Measurements from ENCODE around the gene KRTCAP3. TPM values are rescaled to one million over a fixed set of nuclear protein-coding genes. Genes with fewer than 3 reads are reported as not detected.

KRTCAP3 gene
- total and polyA plus RNA-seq, 3 experiments from 2014 or later, result 0.71 to 5.4 (median 4.0) TPM

- Histone ChIP-seq H3K9me3 (ENCODE audit: low read length) (no peaks in the 10 kb centered on the region), H3K4me1 (ENCODE audit: insufficient read depth, low read length) (peaks cover 29% of the 10 kb centered on the region), H3K4me3 (ENCODE audit: low read length) (peak overlapping the region; percentile 90), H3K27me3 (ENCODE audit: insufficient read depth, low read length, poor library complexity, severe bottlenecking) (no peaks in the 10 kb centered on the region), H3K27ac (ENCODE audit: low read depth, low read length) (peak overlapping the region; percentile 90), H3K36me3 (ENCODE audit: insufficient read depth, low read length) (no peaks in the 10 kb centered on the region)
- Mint-ChIP-seq H3K27me3 (no peaks in the 10 kb centered on the region), H3K9me3 (no peaks in the 10 kb centered on the region), H3K4me3 (peak overlapping the region; percentile 96 to 99 (median 98)), H3K4me1 (peaks cover 32 to 43% (median 39%) of the 10 kb centered on the region in 3 donors), H3K36me3 (peaks cover 0 to 21% (median 0%) of the 10 kb centered on the region in 3 donors), H3K27ac (peak overlapping the region; percentile 95 to 99 (median 96))
- no peak for DNase-seq
- ChIA-PET CTCF (interaction anchor here (1.0 to 2.8 kb wide), 3 partner anchors 18 to 58 kb away, joined by 3 to 11 read pairs (median 8); partner anchors contain the start of genes EIF2B4, PPM1G and SNX17), POLR2A (interaction anchor here (1.0 to 3.5 kb wide), 4 partner anchors 18 to 71 kb away, joined by 3 to 25 read pairs (median 4); partner anchors contain the start of genes GTF3C2, IFT172 and PPM1G)
These were observed 14.3 kb upstream of the KRTCAP3 start for GRCh38 chr2:27427863-27428212.

- Histone ChIP-seq H3K4me3 (ENCODE audit: low read length) (peak within 1 kb of the TSS; percentile 90), H3K36me3 (ENCODE audit: insufficient read depth, low read length) (peaks cover 5% of the 10 kb centered on the region), H3K4me1 (ENCODE audit: insufficient read depth, low read length) (peaks cover 29% of the 10 kb centered on the region), H3K9me3 (ENCODE audit: low read length) (no peaks in the 10 kb centered on the region), H3K27me3 (ENCODE audit: insufficient read depth, low read length, poor library complexity, severe bottlenecking) (no peaks in the 10 kb centered on the region), H3K27ac (ENCODE audit: low read depth, low read length) (peak within 1 kb of the TSS; percentile 90)
- ChIA-PET POLR2A (interaction anchor here (0.6 to 3.5 kb wide), 5 partner anchors 19 to 154 kb away, joined by 3 to 25 read pairs (median 3); partner anchors contain the start of genes GTF3C2, IFT172, PPM1G and ZNF512), CTCF (interaction anchor here (1.0 to 2.8 kb wide), 4 partner anchors 18 to 105 kb away, joined by 3 to 11 read pairs (median 6); partner anchors contain the start of genes EIF2B4, MPV17, PPM1G and SNX17)
- DNase-seq, result peak; percentile 83 to 92 (median 90)
- Mint-ChIP-seq H3K4me3 (peak within 1 kb of the TSS; percentile 98 to 99 (median 98)), H3K9me3 (no peaks in the 10 kb centered on the region), H3K27ac (peak within 1 kb of the TSS; percentile 96 to 99 (median 97)), H3K36me3 (peaks cover 0 to 26% (median 5%) of the 10 kb centered on the region in 3 donors), H3K4me1 (peaks cover 36 to 48% (median 45%) of the 10 kb centered on the region in 3 donors), H3K27me3 (no peaks in the 10 kb centered on the region)
These were observed 13.8 kb upstream of the KRTCAP3 start, which contains the start of gene NRBP1 for GRCh38 chr2:27428213-27428977. Gene NRBP1 (plus strand): TSS chr2:27428631. CDS start chr2:27433274, 4,643 bp downstream.

- no peaks in the 10 kb centered on the region for H3K27me3 Mint-ChIP-seq
- peak overlapping the region; percentile 85 to 98 (median 96) for H3K27ac Mint-ChIP-seq
- Histone ChIP-seq H3K36me3 (ENCODE audit: insufficient read depth, low read length) (peaks cover 12% of the 10 kb centered on the region), H3K27me3 (ENCODE audit: insufficient read depth, low read length, poor library complexity, severe bottlenecking) (no peaks in the 10 kb centered on the region), H3K4me3 (ENCODE audit: low read length) (peak overlapping the region; percentile 90), H3K9me3 (ENCODE audit: low read length) (no peaks in the 10 kb centered on the region), H3K4me1 (ENCODE audit: insufficient read depth, low read length) (peaks cover 29% of the 10 kb centered on the region), H3K27ac (ENCODE audit: low read depth, low read length) (peak overlapping the region; percentile 90)
- CTCF ChIA-PET, result interaction anchor here (0.8 to 2.8 kb wide), 6 partner anchors 14 to 254 kb away, joined by 3 to 11 read pairs (median 4); partner anchors contain the start of genes EIF2B4, MPV17, PPM1G and SNX17
- peaks cover 0 to 32% (median 12%) of the 10 kb centered on the region in 3 donors for H3K36me3 Mint-ChIP-seq
- DNase-seq, result peak in 4 of 5 donors; percentile 63 to 81 (median 71)
- POLR2A ChIA-PET, result interaction anchor here (0.5 to 3.5 kb wide), 6 partner anchors 20 to 153 kb away, joined by 3 to 25 read pairs (median 3); partner anchors contain the start of genes GTF3C2, PPM1G, ZNF512 and ZNF513
- no peaks in the 10 kb centered on the region for H3K9me3 Mint-ChIP-seq
- H3K4me3 Mint-ChIP-seq, result peak overlapping the region; percentile 94 to 99 (median 98)
- H3K4me1 Mint-ChIP-seq, result peaks cover 41 to 53% (median 50%) of the 10 kb centered on the region in 3 donors
These were observed 13.1 kb upstream of the KRTCAP3 start for GRCh38 chr2:27428978-27429541.

GRCh38 chr2:27431395-27431794 is 10.8 kb upstream of the KRTCAP3 start:
- Histone ChIP-seq H3K36me3 (ENCODE audit: insufficient read depth, low read length) (peaks cover 35% of the 10 kb centered on the region), H3K27ac (ENCODE audit: low read depth, low read length) (no peak overlapping the region), H3K4me3 (ENCODE audit: low read length) (no peak overlapping the region), H3K4me1 (ENCODE audit: insufficient read depth, low read length) (peaks cover 29% of the 10 kb centered on the region), H3K9me3 (ENCODE audit: low read length) (no peaks in the 10 kb centered on the region), H3K27me3 (ENCODE audit: insufficient read depth, low read length, poor library complexity, severe bottlenecking) (no peaks in the 10 kb centered on the region)
- DNase-seq, result peak in 1 of 5 donors; percentile 21
- Mint-ChIP-seq H3K27me3 (peaks cover 0 to 3% of the 10 kb centered on the region in 2 donors), H3K36me3 (peaks cover 4 to 56% (median 29%) of the 10 kb centered on the region in 3 donors), H3K4me1 (peaks cover 44 to 53% (median 50%) of the 10 kb centered on the region in 3 donors), H3K9me3 (no peaks in the 10 kb centered on the region), H3K27ac (peak overlapping the region; percentile 54 to 96 (median 80)), H3K4me3 (peak overlapping the region; percentile 47 to 84 (median 68))
- POLR2A ChIA-PET, result no interaction called here
- CTCF ChIA-PET, result interaction anchor here (1.0 to 1.4 kb wide), 3 partner anchors 10 to 167 kb away, joined by 3 to 6 read pairs (median 5); no protein-coding TSS in a partner anchor

- Histone ChIP-seq H3K4me1 (ENCODE audit: insufficient read depth, low read length) (peaks cover 10% of the 10 kb centered on the region), H3K9me3 (ENCODE audit: low read length) (no peaks in the 10 kb centered on the region), H3K27me3 (ENCODE audit: insufficient read depth, low read length, poor library complexity, severe bottlenecking) (no peaks in the 10 kb centered on the region), H3K27ac (ENCODE audit: low read depth, low read length) (no peak overlapping the region), H3K36me3 (ENCODE audit: insufficient read depth, low read length) (peaks cover 69% of the 10 kb centered on the region), H3K4me3 (ENCODE audit: low read length) (no peak overlapping the region)
- no peak for DNase-seq
- POLR2A ChIA-PET, result no interaction called here
- Mint-ChIP-seq H3K27ac (peak overlapping the region in 4 of 8 donors; percentile 47 to 93 (median 85)), H3K9me3 (no peaks in the 10 kb centered on the region), H3K4me3 (peak overlapping the region in 1 of 7 donors; percentile 41), H3K36me3 (peaks cover 16 to 85% (median 46%) of the 10 kb centered on the region in 3 donors), H3K27me3 (peaks cover 0 to 3% of the 10 kb centered on the region in 2 donors), H3K4me1 (peaks cover 26 to 28% (median 27%) of the 10 kb centered on the region in 3 donors)
- CTCF ChIA-PET, result no interaction called here
These were observed 6.6 kb upstream of the KRTCAP3 start for GRCh38 chr2:27435628-27436027.

- Mint-ChIP-seq H3K4me1 (peaks cover 0 to 4% (median 4%) of the 10 kb centered on the region in 3 donors), H3K4me3 (peak overlapping the region in 1 of 7 donors; percentile 28), H3K36me3 (peaks cover 14 to 77% (median 31%) of the 10 kb centered on the region in 3 donors), H3K27ac (no peak overlapping the region), H3K9me3 (no peaks in the 10 kb centered on the region), H3K27me3 (peaks cover 0 to 2% of the 10 kb centered on the region in 2 donors)
- CTCF ChIA-PET, result interaction anchor here (0.9 to 2.1 kb wide), 2 partner anchors 9 to 11 kb away, joined by 3 to 6 read pairs; no protein-coding TSS in a partner anchor
- H3K9me3 ChIP-seq (ENCODE audit: low read length), result no peaks in the 10 kb centered on the region
- POLR2A ChIA-PET, result no interaction called here
- H3K4me3 ChIP-seq (ENCODE audit: low read length), result no peak overlapping the region
- no peaks in the 10 kb centered on the region for H3K27me3 ChIP-seq (ENCODE audit: insufficient read depth, low read length, poor library complexity, severe bottlenecking)
- no peaks in the 10 kb centered on the region for H3K4me1 ChIP-seq (ENCODE audit: insufficient read depth, low read length)
- H3K27ac ChIP-seq (ENCODE audit: low read depth, low read length), result no peak overlapping the region
- H3K36me3 ChIP-seq (ENCODE audit: insufficient read depth, low read length), result peaks cover 48% of the 10 kb centered on the region
- DNase-seq, result no peak
These were observed 805 bp upstream of the KRTCAP3 start for GRCh38 chr2:27441226-27441926.

GRCh38 chr2:27442920-27443282 is 720 bp downstream of the KRTCAP3 start:
- POLR2A ChIA-PET, result no interaction called here
- Mint-ChIP-seq H3K36me3 (peaks cover 14 to 72% (median 27%) of the 10 kb centered on the region in 3 donors), H3K27me3 (peaks cover 0 to 2% of the 10 kb centered on the region in 2 donors), H3K27ac (peak overlapping the region in 3 of 8 donors; percentile 49 to 80 (median 80)), H3K4me1 (peaks cover 0 to 4% (median 4%) of the 10 kb centered on the region in 3 donors), H3K4me3 (peak overlapping the region in 1 of 7 donors; percentile 49), H3K9me3 (no peaks in the 10 kb centered on the region)
- Histone ChIP-seq H3K9me3 (ENCODE audit: low read length) (no peaks in the 10 kb centered on the region), H3K27me3 (ENCODE audit: insufficient read depth, low read length, poor library complexity, severe bottlenecking) (no peaks in the 10 kb centered on the region), H3K4me3 (ENCODE audit: low read length) (no peak overlapping the region), H3K36me3 (ENCODE audit: insufficient read depth, low read length) (peaks cover 35% of the 10 kb centered on the region), H3K27ac (ENCODE audit: low read depth, low read length) (no peak overlapping the region), H3K4me1 (ENCODE audit: insufficient read depth, low read length) (no peaks in the 10 kb centered on the region)
- DNase-seq, result no peak
- CTCF ChIA-PET, result interaction anchor here (1.0 kb wide), 1 partner anchor 13 kb away, joined by 4 read pairs; no protein-coding TSS in a partner anchor

Measured in CD8-positive, alpha-beta memory T cell (primary cell).